NCI-H146 treated with DMSO at 0.1 percent for 48 hours (cell line): Measurements from ENCODE around the gene PRPF6.

Source experiments
- DNase-seq: peaks from one replicate; lab custom pipeline; 2025; ENCODE audit not compliant: unreplicated experiment; lab: John Stamatoyannopoulos, UW

PRPF6 gene

GRCh38 chr20:64045346-64046011 is 64.5 kb downstream of the PRPF6 start:
- DNase-seq: no peak

DNA sequence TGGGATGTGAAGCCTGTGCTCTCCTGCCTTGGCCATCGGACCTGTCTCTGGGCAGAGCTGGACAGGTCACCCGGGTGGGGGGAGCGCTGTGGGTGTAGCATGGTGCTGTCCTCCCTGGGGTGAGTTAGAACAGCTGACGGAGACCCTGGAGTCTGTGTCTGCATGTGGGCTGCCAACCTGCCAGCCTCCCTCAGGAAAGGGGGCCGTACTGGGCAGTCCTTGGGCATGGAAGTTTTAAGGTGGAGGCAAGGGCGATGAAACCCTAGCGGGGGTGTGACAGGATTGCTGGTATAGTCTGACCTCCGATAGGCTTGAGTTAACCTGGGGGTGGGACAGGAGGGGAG is 66.1 kb downstream of the PRPF6 start:
- DNase-seq: no peak

DNA sequence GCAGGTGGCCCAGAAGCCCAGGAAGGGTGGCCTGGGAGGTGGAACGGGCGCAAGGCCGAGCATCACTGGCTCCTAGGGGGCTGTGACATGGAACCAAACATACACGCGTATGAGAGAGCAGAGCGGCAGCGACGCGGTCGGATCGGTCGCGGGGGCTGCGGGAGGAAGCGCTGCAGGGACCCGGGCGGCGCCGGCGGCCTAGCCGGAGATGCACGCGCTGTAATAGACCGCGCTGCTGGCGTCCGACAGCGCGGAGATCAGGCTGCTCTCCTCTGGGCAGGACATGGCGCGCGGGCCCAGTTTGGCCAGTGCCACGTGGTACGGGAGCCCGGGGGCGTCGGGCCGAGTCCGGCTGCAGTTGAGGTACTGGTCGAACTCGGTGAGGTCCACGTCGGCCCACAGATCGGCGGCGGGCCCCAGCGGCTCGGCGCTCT is 67.1 kb downstream of the PRPF6 start:
- no peak for DNase-seq

DNA sequence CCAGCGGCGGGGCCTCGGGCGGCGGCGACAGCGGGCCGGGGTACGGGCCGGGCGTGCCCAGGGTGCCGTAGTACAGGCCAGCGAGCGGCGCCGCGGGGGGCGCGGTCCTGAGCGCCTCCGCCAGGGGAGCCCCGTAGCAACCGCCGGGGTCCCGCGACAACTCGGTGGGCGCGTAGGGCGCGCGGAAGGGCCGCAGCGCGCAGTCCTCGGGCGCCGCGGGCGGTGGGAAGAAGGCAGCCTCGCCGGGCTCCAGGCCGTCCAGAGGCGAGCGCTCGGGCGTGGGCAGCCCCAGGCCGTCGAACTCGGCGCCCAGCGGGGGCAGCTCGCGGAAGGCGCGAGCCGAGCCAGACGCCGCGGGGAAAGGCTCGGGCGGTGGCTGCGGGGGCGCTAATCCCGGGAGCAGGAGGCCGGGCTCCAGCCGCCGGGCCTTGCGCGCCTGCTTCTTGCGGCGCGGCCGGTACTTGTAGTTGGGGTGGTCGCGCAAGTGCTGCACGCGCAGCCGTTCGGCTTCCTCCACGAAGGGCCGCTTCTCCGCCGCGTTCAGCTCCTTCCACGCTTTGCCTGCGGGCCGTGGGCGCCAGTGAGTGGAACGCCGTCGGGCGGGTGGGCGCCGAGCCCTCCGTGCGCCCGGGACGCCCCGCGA is 67.6 kb downstream of the PRPF6 start:
- no peak for DNase-seq

DNA sequence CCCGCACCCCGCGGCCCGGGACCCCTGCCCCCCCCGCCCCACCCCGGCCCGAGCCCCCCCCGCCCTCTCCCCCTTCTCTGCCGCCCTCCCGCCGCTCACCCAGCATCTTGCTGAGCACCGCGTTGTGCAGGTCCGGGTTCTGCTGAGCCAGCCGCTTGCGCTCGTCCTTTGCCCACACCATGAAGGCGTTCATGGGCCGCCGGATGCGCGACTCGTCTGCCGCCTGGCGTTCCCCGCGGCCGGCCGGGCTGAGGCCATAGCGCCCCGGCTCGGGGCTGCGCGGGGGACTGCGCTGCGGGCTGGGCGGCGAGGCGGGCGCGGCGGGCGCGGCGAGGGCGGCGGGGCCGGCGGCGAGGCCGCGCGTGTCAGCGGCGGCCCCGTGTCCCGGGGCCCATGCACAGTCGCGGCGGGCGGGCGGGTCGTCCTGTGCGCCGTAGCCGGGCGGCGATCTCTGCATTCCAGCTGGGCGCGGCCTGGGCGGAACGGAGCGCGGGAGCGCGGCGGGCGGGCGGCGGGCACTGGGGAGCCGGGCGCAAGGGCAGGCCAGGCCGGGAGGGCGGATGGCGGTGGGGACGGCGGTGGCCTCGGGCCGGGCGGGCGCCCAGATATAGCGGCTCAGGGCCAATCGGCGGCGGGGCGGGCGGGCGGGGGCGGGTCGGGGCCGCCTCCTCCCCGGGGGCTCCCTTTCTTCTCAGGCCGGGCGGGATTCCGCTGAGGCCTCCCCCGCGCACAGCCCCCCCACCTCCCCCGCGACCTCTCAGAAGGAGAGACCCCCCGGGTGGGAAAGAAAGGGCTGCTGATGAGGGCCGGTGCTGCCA is 68.3 kb downstream of the PRPF6 start, which contains the start of gene SOX18:
TSS of gene SOX18 (minus strand) at position 580 of the 818 bp plus-strand sequence. CDS start at position 457, 123 bp downstream.
- DNase-seq: no peak

GRCh38 chr20:64049878-64050260 is 68.9 kb downstream of the PRPF6 start:
- no peak for DNase-seq

GRCh38 chr20:64050261-64051032 is 69.5 kb downstream of the PRPF6 start:
- no peak for DNase-seq

- DNase-seq: no peak
These were observed 70.1 kb downstream of the PRPF6 start for GRCh38 chr20:64051033-64051452.

DNA sequence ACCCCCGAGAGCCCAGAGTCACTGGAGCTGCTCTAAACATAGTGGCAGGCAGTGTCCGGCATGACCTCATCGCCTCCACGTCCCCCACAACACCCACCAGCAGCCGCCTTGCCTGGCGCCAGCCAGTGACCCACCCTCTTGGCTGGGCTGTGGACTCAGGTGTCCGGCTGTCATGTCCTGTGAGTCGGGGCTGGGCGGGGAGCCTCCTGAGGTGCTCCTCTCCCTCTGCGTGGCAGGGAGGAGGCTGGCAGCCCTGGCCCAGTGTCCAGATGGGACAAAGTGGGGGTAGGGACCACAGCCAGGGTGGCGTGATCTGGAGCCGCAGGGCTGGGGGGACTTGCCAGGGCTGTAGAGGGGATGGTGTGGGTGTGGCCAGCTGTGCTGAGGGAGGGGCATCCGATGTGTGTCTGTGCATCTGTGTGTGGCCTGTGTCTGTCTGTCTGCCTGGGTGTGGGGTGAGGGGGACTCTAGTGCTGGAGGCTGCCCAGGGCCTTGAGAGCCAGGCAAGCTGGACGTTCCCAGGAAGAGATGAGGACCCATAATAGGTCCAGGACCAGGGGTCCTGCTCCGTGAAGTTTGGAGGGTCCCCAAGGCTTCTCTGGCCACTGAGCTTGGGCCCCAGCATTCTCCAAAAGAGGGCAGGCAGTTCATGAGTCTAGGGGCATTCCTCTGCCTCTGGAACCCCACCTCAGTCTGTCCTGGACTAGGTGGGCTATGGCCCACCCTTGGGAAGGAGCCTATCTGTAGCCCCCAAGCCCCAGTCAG is 70.8 kb downstream of the PRPF6 start:
- DNase-seq: no peak

DNA sequence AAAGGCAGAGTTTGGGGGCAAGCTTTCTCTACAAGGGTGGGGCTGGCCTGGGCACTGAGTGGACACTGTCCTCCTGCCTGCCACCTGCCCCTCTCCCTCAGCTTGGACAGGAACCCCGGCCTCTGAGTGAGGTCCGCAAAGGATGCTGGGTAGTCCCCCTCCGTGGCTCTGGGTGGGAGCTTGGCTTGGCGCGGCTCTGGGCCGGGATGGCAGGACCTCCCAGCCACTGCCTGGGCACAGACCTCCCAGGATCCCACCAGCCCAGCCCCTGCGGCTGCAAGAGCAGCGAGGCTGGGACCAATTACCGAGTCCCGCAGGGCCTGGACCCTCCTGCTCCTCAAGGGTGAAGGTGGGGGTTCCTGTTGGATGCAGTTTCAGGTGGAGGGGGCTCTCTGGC is 71.4 kb downstream of the PRPF6 start:
- no peak for DNase-seq

GRCh38 chr20:64052987-64053840 is 72.3 kb downstream of the PRPF6 start:
- no peak for DNase-seq

DNA sequence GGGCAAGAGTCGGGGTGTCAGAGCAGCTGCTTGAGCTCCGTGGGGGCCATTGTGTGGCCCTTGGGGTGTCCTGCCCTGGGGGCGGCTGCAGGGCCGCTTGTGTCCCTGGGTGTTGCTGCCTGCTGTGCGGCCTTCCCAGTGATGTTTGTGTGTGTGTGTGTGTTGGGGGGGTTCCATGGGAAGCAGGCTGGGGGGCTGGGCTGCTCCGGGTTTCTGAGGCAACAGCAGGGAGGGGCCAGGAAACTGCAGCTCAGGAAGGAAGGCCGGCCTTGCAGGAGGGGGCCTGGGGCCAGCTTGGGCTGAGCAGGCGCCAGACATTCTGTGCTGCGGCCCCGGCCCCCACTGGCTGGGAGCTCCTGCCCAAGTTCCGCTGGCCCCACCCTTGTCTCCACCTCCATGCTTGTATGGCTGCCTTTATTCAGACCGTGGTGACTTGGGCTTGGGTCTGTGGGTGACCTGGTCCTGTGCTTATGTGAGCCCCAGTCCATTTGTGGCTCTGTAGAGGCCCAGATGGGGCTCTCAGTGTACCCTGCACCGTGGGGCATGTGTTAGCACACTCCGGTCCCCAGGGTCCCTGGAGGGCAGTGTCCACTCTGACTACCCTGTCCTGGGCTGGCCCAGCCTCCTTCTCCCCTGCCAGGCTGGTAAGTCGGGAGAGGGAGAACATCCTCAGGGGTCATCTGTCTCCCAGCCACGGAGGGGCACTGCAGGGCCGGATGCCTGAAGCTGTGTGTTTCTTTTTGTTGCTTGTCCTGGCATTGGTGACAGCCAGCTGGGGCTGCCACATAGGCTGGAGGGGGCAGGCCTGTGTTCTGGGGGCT is 73.1 kb downstream of the PRPF6 start:
- no peak for DNase-seq

DNA sequence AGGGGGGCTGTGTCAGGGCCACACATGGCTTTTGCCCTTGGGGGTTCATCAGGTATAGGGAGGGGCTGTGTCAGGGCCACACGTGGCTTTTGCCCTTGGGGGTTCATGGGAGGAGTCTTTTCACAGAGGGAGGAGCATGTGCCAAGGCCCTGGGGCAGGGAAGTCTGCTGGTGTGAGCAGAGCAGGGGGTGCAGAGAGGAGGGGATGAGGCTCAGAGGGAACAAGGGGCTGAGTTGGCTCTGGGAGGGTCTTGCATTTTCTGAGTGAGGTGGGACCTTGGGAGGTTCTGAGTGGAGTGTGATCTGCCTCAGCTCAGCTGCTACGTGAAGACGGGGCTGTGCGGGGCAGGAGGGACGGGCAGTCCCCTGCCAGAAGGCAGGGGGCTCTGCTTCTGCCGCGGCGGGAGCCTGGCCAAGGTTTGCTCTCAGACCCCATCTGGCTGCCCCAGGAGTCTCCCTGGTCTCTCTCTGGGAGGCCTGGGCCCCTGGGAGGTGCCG is 74.5 kb downstream of the PRPF6 start:
- no peak for DNase-seq

DNA sequence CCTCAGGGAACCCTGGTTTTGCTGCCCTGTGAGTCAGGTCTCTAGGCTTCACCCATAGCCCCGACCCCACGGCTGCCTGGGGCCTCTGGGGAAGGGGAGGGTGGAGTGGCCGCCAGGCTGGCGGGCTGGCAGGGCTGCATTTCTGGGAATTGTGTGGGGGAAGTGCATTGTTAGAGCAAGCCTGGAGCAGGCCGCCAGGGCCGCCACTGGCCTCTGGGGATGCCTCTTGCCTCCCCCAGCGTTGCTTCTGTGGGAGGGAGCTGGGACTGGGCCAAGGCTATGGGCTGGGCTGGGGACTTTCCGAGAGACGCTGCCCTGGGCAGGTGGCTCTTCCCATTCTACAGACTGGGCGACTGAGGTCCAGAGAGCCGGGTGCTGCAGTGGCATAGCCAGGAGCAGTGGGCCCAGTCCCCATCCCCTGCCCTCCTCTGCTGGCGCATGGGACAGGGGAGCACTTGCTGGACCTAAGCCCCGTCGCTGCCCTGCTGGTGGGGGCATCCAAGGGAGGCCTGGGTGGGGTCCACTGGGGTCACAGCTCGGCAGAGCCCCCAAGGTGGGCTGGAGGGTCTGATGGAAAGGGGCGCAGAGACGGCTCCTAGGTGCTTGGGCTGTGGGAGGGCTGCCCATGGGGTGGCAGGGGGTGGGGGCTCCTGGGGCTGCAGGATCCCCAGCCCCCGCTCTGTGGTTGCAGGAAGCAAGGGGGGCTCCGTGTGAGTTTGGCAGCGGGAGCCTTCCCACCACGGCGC is 75.1 kb downstream of the PRPF6 start:
- DNase-seq: no peak

- no peak for DNase-seq
These were observed 75.6 kb downstream of the PRPF6 start for GRCh38 chr20:64056639-64056888.

DNA sequence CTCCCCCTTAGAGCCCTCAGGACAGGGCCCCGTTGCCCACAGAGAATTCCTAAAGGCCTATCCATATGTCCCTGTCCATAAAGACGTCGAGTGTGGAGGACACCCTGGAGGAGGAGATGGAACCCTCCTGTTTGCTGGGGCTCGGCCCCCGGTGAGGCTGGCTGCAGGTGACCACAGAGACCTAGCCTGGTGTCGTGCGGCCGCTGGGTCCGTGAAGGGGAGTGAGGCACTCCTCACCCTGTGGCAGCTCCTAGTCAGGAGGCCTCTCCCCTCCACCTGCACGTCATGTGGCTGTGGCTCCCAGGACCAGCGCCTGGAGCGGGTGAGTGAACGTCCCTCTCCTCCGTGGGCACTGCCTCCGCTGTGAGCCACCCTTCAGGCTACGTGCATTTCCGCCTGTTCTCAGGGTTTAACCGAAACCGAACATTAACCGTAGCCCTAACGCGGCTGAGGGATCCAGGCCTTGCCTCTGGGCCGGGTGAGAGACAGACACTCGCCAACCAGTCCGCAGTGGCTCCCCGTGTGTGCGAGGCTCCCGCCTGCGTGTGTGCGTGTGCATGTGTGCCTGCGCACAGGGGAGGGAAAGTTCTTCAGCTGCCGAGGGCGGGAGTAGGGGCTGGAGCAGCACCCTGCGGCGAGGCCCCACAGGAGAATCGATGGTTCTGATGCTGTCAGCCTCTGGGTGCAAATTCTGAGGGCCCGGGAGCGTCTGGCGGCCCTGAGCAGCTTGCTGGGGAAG is 76.1 kb downstream of the PRPF6 start:
- DNase-seq: no peak
